ENCODE results near the gene AGPAT1. TPM values are rescaled to one million over a fixed set of nuclear protein-coding genes. Genes with fewer than 3 reads are reported as not detected.

Gene AGPAT1
- total RNA-seq, result 67.0 and 69.8 TPM in 2 replicates

GRCh38 chr6:32175711-32176475, at the start of gene AGPAT1:
TSS of gene AGPAT1 (minus strand) at chr6:32176084. CDS start at chr6:32171496, 4,588 bp downstream.

GRCh38 chr6:32223258-32224235, 47.7 kb upstream of the AGPAT1 start, which contains the start of gene NOTCH4:
TSS of gene NOTCH4 (minus strand) at chr6:32224067. CDS start at chr6:32223928, 139 bp downstream.

GRCh38 chr6:32192608-32193039, 16.7 kb upstream of the AGPAT1 start, which contains the start of gene GPSM3:
TSS of gene GPSM3 (minus strand) at chr6:32192643. CDS start at chr6:32192513, 130 bp downstream.

GRCh38 chr6:32190054-32190851, 14.4 kb upstream of the AGPAT1 start, which contains the start of gene PBX2:
TSS of gene PBX2 (minus strand) at chr6:32190202. CDS start at chr6:32189915, 287 bp downstream.

GRCh38 chr6:32184084-32184640, 8.3 kb upstream of the AGPAT1 start, which contains the start of gene AGER:
TSS of gene AGER (minus strand) at chr6:32184253. CDS start at chr6:32184222, 31 bp downstream.

GRCh38 chr6:32177788-32178546, 2.1 kb upstream of the AGPAT1 start, which contains the start of gene RNF5:
TSS of gene RNF5 (plus strand) at chr6:32178405. CDS start at chr6:32178512, 107 bp downstream.

GRCh38 chr6:32164295-32164694, 11.6 kb downstream of the AGPAT1 start, which contains the start of gene EGFL8:
TSS of gene EGFL8 (plus strand) at chr6:32164595. CDS start at chr6:32166166, 1,571 bp downstream.

GRCh38 chr6:32153564-32154513, 22.0 kb downstream of the AGPAT1 start, which contains the start of gene PPT2:
TSS of gene PPT2 (plus strand) at chr6:32154141. CDS start at chr6:32154595, 454 bp downstream.

GRCh38 chr6:32151863-32152768, 23.8 kb downstream of the AGPAT1 start, which contains the start of gene PRRT1:
TSS of gene PRRT1 (minus strand) at chr6:32151939. CDS start at chr6:32151827, 112 bp downstream.

GRCh38 chr6:32127717-32128592, 47.9 kb downstream of the AGPAT1 start, which contains the start of gene ATF6B:
TSS of gene ATF6B (minus strand) at chr6:32128246. CDS start at chr6:32128207, 39 bp downstream.

Other genes starting within 250 kb of the AGPAT1 start
- 1.4 and 2.0 TPM in 2 replicates for gene C2, start 248.4 kb downstream of the AGPAT1 start, total RNA-seq
- gene CFB, start 230.0 kb downstream of the AGPAT1 start, total RNA-seq, result 0.86 and 1.6 TPM in 2 replicates
- 133 and 192 TPM in 2 replicates for gene NELFE, start 217.1 kb downstream of the AGPAT1 start, total RNA-seq
- 52.8 and 85.6 TPM in 2 replicates for gene SKIC2, start 216.9 kb downstream of the AGPAT1 start, total RNA-seq
- 12.7 and 16.1 TPM in 2 replicates for gene DXO, start 203.9 kb downstream of the AGPAT1 start, total RNA-seq
- 5.0 and 8.1 TPM in 2 replicates for gene C4A, start 194.0 kb downstream of the AGPAT1 start, total RNA-seq
- 3.7 and 6.6 TPM in 2 replicates for gene C4B, start 161.3 kb downstream of the AGPAT1 start, total RNA-seq
- gene CYP21A2, start 137.7 kb downstream of the AGPAT1 start, total RNA-seq, result 1.4 TPM in 1 of 2 replicates, not detected in the other
- 0.29 and 1.4 TPM in 2 replicates for gene TNXB, start 66.7 kb downstream of the AGPAT1 start, total RNA-seq
- gene ATF6B, start 47.8 kb downstream of the AGPAT1 start, total RNA-seq, result 20.4 and 21.3 TPM in 2 replicates
- gene FKBPL, start 45.8 kb downstream of the AGPAT1 start, total RNA-seq, result 4.4 and 10.4 TPM in 2 replicates
- gene PRRT1, start 24.1 kb downstream of the AGPAT1 start, total RNA-seq, result not detected in 2 replicates
- 13.5 and 21.3 TPM in 2 replicates for gene PPT2, start 21.9 kb downstream of the AGPAT1 start, total RNA-seq
- 1.2 TPM in 1 of 2 replicates, not detected in the other for gene EGFL8, start 11.5 kb downstream of the AGPAT1 start, total RNA-seq
- gene RNF5, start 2.3 kb upstream of the AGPAT1 start, total RNA-seq, result 48.2 and 69.5 TPM in 2 replicates
- 2.3 and 5.5 TPM in 2 replicates for gene AGER, start 8.2 kb upstream of the AGPAT1 start, total RNA-seq
- gene PBX2, start 14.1 kb upstream of the AGPAT1 start, total RNA-seq, result 34.3 and 34.9 TPM in 2 replicates
- gene GPSM3, start 16.6 kb upstream of the AGPAT1 start, total RNA-seq, result 6.6 and 9.9 TPM in 2 replicates
- 0.58 and 1.4 TPM in 2 replicates for gene NOTCH4, start 48.0 kb upstream of the AGPAT1 start, total RNA-seq
- gene TSBP1, start 195.8 kb upstream of the AGPAT1 start, total RNA-seq, result not detected in 2 replicates
- not detected in 2 replicates for gene BTNL2, start 231.1 kb upstream of the AGPAT1 start, total RNA-seq